Trophoblast cell (in vitro differentiated cells and primary cell): Measurements from ENCODE around the gene CCDC188.

Experiments
- DNase-seq, 2 donors: peaks; one replicate each; pipeline ENCODE4 v3.0.0-alpha.2; 2016
- H2AFZ ChIP-seq: 2 replicates; pipeline ENCODE4 v1.6.1; 2013; ENCODE audit warnings: low read length, moderate library complexity, mild to moderate bottlenecking; ENCODE audit not compliant: insufficient read depth, poor library complexity
- H2AK5ac ChIP-seq: 2 replicates; pipeline ENCODE4 v1.6.1; 2013; ENCODE audit warnings: mild to moderate bottlenecking, low read length
- H2BK120ac ChIP-seq: 2 replicates; pipeline ENCODE4 v1.6.1; 2013; ENCODE audit warnings: low read length, mild to moderate bottlenecking, moderate library complexity; ENCODE audit not compliant: insufficient read depth, poor library complexity
- H2BK12ac ChIP-seq: 2 replicates; pipeline ENCODE4 v1.6.1; 2013; ENCODE audit warnings: mild to moderate bottlenecking, low read length, moderate library complexity
- H2BK5ac ChIP-seq: 2 replicates; pipeline ENCODE4 v1.6.1; 2013; ENCODE audit warnings: low read length, low read depth, moderate library complexity, mild to moderate bottlenecking; ENCODE audit not compliant: poor library complexity
- H3K14ac ChIP-seq: 2 replicates; pipeline ENCODE4 v1.6.1; 2013; ENCODE audit warnings: mild to moderate bottlenecking, low read length
- H3K18ac ChIP-seq: 2 replicates; pipeline ENCODE4 v1.6.1; 2013; ENCODE audit warnings: mild to moderate bottlenecking, low read length
- H3K23ac ChIP-seq: 2 replicates; pipeline ENCODE4 v1.6.1; 2013; ENCODE audit warnings: low read length
- H3K27ac ChIP-seq: 2 replicates; pipeline ENCODE4 v1.5.1; 2013; ENCODE audit warnings: low read depth, mild to moderate bottlenecking, inconsistent platforms, low read length, moderate library complexity
- H3K27me3 ChIP-seq: 2 replicates; pipeline ENCODE4 v1.6.1; 2013; ENCODE audit warnings: inconsistent platforms, mild to moderate bottlenecking, low read length, moderate library complexity; ENCODE audit not compliant: insufficient read depth
- H3K36me3 ChIP-seq, 2 experiments: 1 replicate in 1 of 2; 2 replicates in 1 of 2; pipeline ENCODE4 v1.6.1; 2013; ENCODE audit warnings: low read length in 2 of 2, mild to moderate bottlenecking in 2 of 2, moderate library complexity in 1 of 2; ENCODE audit not compliant: insufficient read depth in 2 of 2, control insufficient read depth in 1 of 2
- H3K4ac ChIP-seq: 2 replicates; pipeline ENCODE4 v1.6.1; 2013; ENCODE audit warnings: low read depth, mild to moderate bottlenecking, low read length, moderate library complexity
- H3K4me1 ChIP-seq, 2 experiments: 1 replicate in 1 of 2; 2 replicates in 1 of 2; pipeline ENCODE4 v1.6.1; 2013; ENCODE audit warnings: low read length in 2 of 2, mild to moderate bottlenecking in 2 of 2, moderate library complexity in 1 of 2; ENCODE audit not compliant: insufficient read depth in 2 of 2, control insufficient read depth in 1 of 2
- H3K4me2 ChIP-seq: 2 replicates; pipeline ENCODE4 v1.6.1; 2013; ENCODE audit warnings: inconsistent platforms, mild to moderate bottlenecking, low read length, moderate library complexity
- H3K4me3 ChIP-seq: 2 replicates; pipeline ENCODE4 v1.5.1; 2013; ENCODE audit warnings: mild to moderate bottlenecking, low read depth, low read length, inconsistent platforms
- H3K79me1 ChIP-seq: one replicate; pipeline ENCODE4 v1.6.1; 2013; ENCODE audit warnings: low read length
- H3K79me2 ChIP-seq: 2 replicates; pipeline ENCODE4 v1.6.1; 2013; ENCODE audit warnings: low read length, mild to moderate bottlenecking; ENCODE audit not compliant: control insufficient read depth, insufficient read depth, poor library complexity
- H3K9ac ChIP-seq: 2 replicates; pipeline ENCODE4 v1.6.1; 2013; ENCODE audit warnings: mild to moderate bottlenecking, low read length
- H3K9me3 ChIP-seq: 2 replicates; pipeline ENCODE4 v1.6.1; 2013; ENCODE audit warnings: low read depth, mild to moderate bottlenecking, control low read depth, inconsistent platforms, low read length; ENCODE audit not compliant: insufficient read depth
- H4K12ac ChIP-seq: 2 replicates; pipeline ENCODE4 v1.6.1; 2013; ENCODE audit warnings: low read depth, mild to moderate bottlenecking, low read length, moderate library complexity
- H4K8ac ChIP-seq: 2 replicates; pipeline ENCODE4 v1.6.1; 2013; ENCODE audit warnings: low read depth, mild to moderate bottlenecking, low read length, moderate library complexity
- H4K91ac ChIP-seq: one replicate; pipeline ENCODE4 v1.6.1; 2013; ENCODE audit warnings: low read depth, mild to moderate bottlenecking, low read length, moderate library complexity
- WGBS: extraction: QIAGEN DNeasy Blood & Tissue Kit; methylation state at CpG from one replicate; pipeline ENCODE4 v1.1.7; 2013; ENCODE audit warnings: missing lambda C conversion rate; ENCODE audit not compliant: insufficient read length, insufficient coverage; ENCODE audit errors: extremely low coverage; 5-methylcytosine and 5-hydroxymethylcytosine counted together

CCDC188 gene

GRCh38 chr22:20124083-20124787 is 26.6 kb downstream of the CCDC188 start:
- Histone ChIP-seq H3K4me3 (no peak overlapping the region), H4K91ac (no peak overlapping the region), H3K4me1 (no peaks in the 10 kb centered on the region), H3K4ac (no peak overlapping the region), H2BK120ac (no peak overlapping the region), H3K9ac (no peak overlapping the region), H3K27me3 (no peaks in the 10 kb centered on the region), H2AFZ (no peak overlapping the region), H3K9me3 (no peaks in the 10 kb centered on the region), H2BK5ac (no peak overlapping the region), H2AK5ac (no peak overlapping the region), H3K23ac (no peak overlapping the region), H4K12ac (no peak overlapping the region), H4K8ac (no peak overlapping the region), H3K18ac (peak overlapping the region; percentile 9), H3K79me1 (no peaks in the 10 kb centered on the region), H3K36me3 (peaks cover 75 to 79% of the 10 kb centered on the region in 2 experiments), H3K14ac (no peak overlapping the region), H3K27ac (no peak overlapping the region), H2BK12ac (no peak overlapping the region), H3K4me2 (no peak overlapping the region), H3K79me2 (no peaks in the 10 kb centered on the region)
- no peak for DNase-seq
- WGBS, result no CpG with 5 or more reads among the region's 11 CpGs

- H3K18ac ChIP-seq, result peak overlapping the region; percentile 9
- 100% methylated on average over 3 of the region's 13 CpGs for WGBS
- H3K79me1 ChIP-seq, result no peaks in the 10 kb centered on the region
- no peak for DNase-seq
- H3K4me1 ChIP-seq, result peaks cover 2 to 3% of the 10 kb centered on the region in 2 experiments
- no peak overlapping the region for H3K14ac ChIP-seq
- peaks cover 3% of the 10 kb centered on the region for H3K79me2 ChIP-seq
- no peak overlapping the region for H2BK12ac ChIP-seq
- no peak overlapping the region for H2AFZ ChIP-seq
- no peak overlapping the region for H4K12ac ChIP-seq
- H3K9me3 ChIP-seq, result no peaks in the 10 kb centered on the region
- H3K36me3 ChIP-seq, result peaks cover 80 to 85% of the 10 kb centered on the region in 2 experiments
- no peak overlapping the region for H3K23ac ChIP-seq
- H3K9ac ChIP-seq, result no peak overlapping the region
- H3K4me2 ChIP-seq, result no peak overlapping the region
- no peak overlapping the region for H4K8ac ChIP-seq
- no peak overlapping the region for H4K91ac ChIP-seq
- H2AK5ac ChIP-seq, result no peak overlapping the region
- no peak overlapping the region for H2BK120ac ChIP-seq
- H3K4me3 ChIP-seq, result no peak overlapping the region
- no peaks in the 10 kb centered on the region for H3K27me3 ChIP-seq
- no peak overlapping the region for H3K4ac ChIP-seq
- no peak overlapping the region for H2BK5ac ChIP-seq
- H3K27ac ChIP-seq, result no peak overlapping the region
Observed at GRCh38 chr22:20123366-20124082, 27.3 kb downstream of the CCDC188 start.

GRCh38 chr22:20121856-20122415 is 28.9 kb downstream of the CCDC188 start:
- no peak for DNase-seq
- no peak overlapping the region for H2AFZ ChIP-seq
- H4K12ac ChIP-seq, result no peak overlapping the region
- peaks cover 7% of the 10 kb centered on the region for H3K79me1 ChIP-seq
- no peak overlapping the region for H3K14ac ChIP-seq
- H2BK12ac ChIP-seq, result no peak overlapping the region
- H3K4me2 ChIP-seq, result no peak overlapping the region
- H4K91ac ChIP-seq, result no peak overlapping the region
- H3K4ac ChIP-seq, result peak overlapping the region; percentile 53
- peaks cover 70 to 74% of the 10 kb centered on the region in 2 experiments for H3K36me3 ChIP-seq
- H2BK120ac ChIP-seq, result no peak overlapping the region
- H3K9me3 ChIP-seq, result no peaks in the 10 kb centered on the region
- peaks cover 2 to 3% of the 10 kb centered on the region in 2 experiments for H3K4me1 ChIP-seq
- H3K27ac ChIP-seq, result no peak overlapping the region
- H3K79me2 ChIP-seq, result peaks cover 10% of the 10 kb centered on the region
- H3K18ac ChIP-seq, result no peak overlapping the region
- H3K27me3 ChIP-seq, result no peaks in the 10 kb centered on the region
- H3K23ac ChIP-seq, result no peak overlapping the region
- H2BK5ac ChIP-seq, result no peak overlapping the region
- no peak overlapping the region for H3K4me3 ChIP-seq
- no peak overlapping the region for H2AK5ac ChIP-seq
- whole genome bisulfite sequencing, result no CpG with 5 or more reads among the region's 22 CpGs
- H4K8ac ChIP-seq, result no peak overlapping the region
- no peak overlapping the region for H3K9ac ChIP-seq

GRCh38 chr22:20118300-20119020 is 32.4 kb downstream of the CCDC188 start:
- no peak overlapping the region for H2BK5ac ChIP-seq
- peak overlapping the region; percentile 50 for H3K23ac ChIP-seq
- no CpG with 5 or more reads among the region's 8 CpGs for whole genome bisulfite sequencing
- H4K12ac ChIP-seq, result peak overlapping the region; percentile 27
- DNase-seq, result no peak
- peaks cover 4 to 9% of the 10 kb centered on the region in 2 experiments for H3K4me1 ChIP-seq
- peaks cover 12% of the 10 kb centered on the region for H3K79me1 ChIP-seq
- no peak overlapping the region for H3K14ac ChIP-seq
- H3K36me3 ChIP-seq, result peaks cover 61 to 68% of the 10 kb centered on the region in 2 experiments
- peak overlapping the region; percentile 96 for H3K9ac ChIP-seq
- peak overlapping the region; percentile 12 for H2AK5ac ChIP-seq
- H3K27ac ChIP-seq, result no peak overlapping the region
- peak overlapping the region; percentile 99 for H3K4ac ChIP-seq
- no peaks in the 10 kb centered on the region for H3K27me3 ChIP-seq
- H3K18ac ChIP-seq, result no peak overlapping the region
- H4K8ac ChIP-seq, result no peak overlapping the region
- H4K91ac ChIP-seq, result no peak overlapping the region
- peak overlapping the region; percentile 98 for H3K4me3 ChIP-seq
- no peak overlapping the region for H2BK12ac ChIP-seq
- no peaks in the 10 kb centered on the region for H3K9me3 ChIP-seq
- H2BK120ac ChIP-seq, result no peak overlapping the region
- H3K4me2 ChIP-seq, result peak overlapping the region; percentile 91
- peaks cover 17% of the 10 kb centered on the region for H3K79me2 ChIP-seq
- no peak overlapping the region for H2AFZ ChIP-seq
